Measurements from ENCODE around the gene RNU6-7.
A peak's percentile ranks its signal among the peaks of the same experiment; 100 is the strongest.

The RNU6-7 gene

GRCh38 chr14:32212833-32213232, 11.0 kb downstream of the RNU6-7 start:
- no peaks in the 10 kb centered on the region for H3K36me3 ChIP-seq (replicated peaks)
- no peak for DNase-seq (ENCODE audit: low spot score in 2 of 2)
- in situ Hi-C loops (cut with MboI; ENCODE audit: low sequenced_read_pairs), result no loop called here
- no peaks in the 10 kb centered on the region; the same call in 1 of the 2 replicates for H3K27me3 ChIP-seq (ENCODE audit: low read depth)
- H3K4me3 ChIP-seq, result no peak overlapping the region
- H3K4me1 ChIP-seq, result peaks cover 6% of the 10 kb centered on the region
- no peaks in the 10 kb centered on the region for H3K9me3 ChIP-seq

- no peak for DNase-seq (ENCODE audit: low spot score in 2 of 2)
- no peaks in the 10 kb centered on the region for H3K36me3 ChIP-seq (replicated peaks)
- in situ Hi-C loops (cut with MboI; ENCODE audit: low sequenced_read_pairs), result no loop called here
- no peaks in the 10 kb centered on the region for H3K27me3 ChIP-seq (ENCODE audit: low read depth)
- no peak overlapping the region for H3K4me3 ChIP-seq
- H3K9me3 ChIP-seq, result no peaks in the 10 kb centered on the region
- peaks cover 12% of the 10 kb centered on the region for H3K4me1 ChIP-seq
Observed at GRCh38 chr14:32217301-32217700, 15.5 kb downstream of the RNU6-7 start.

- H3K36me3 ChIP-seq (replicated peaks), result no peaks in the 10 kb centered on the region
- no peak overlapping the region for H3K4me3 ChIP-seq
- in situ Hi-C loops (cut with MboI; ENCODE audit: low sequenced_read_pairs), result no loop called here
- peak; percentile 24 to 46 for DNase-seq (ENCODE audit: low spot score in 2 of 2)
- H3K9me3 ChIP-seq, result no peaks in the 10 kb centered on the region
- H3K27me3 ChIP-seq (ENCODE audit: low read depth), result no peaks in the 10 kb centered on the region
- no peaks in the 10 kb centered on the region for H3K4me1 ChIP-seq
Observed at GRCh38 chr14:32224737-32225377, 23.0 kb downstream of the RNU6-7 start.

- Histone ChIP-seq H3K9me3 (no peaks in the 10 kb centered on the region), H3K36me3 (replicated peaks) (no peaks in the 10 kb centered on the region), H3K27me3 (ENCODE audit: low read depth) (no peaks in the 10 kb centered on the region), H3K4me1 (no peaks in the 10 kb centered on the region), H3K4me3 (no peak overlapping the region)
- in situ Hi-C loops (cut with MboI; ENCODE audit: low sequenced_read_pairs), result no loop called here
- no peak for DNase-seq (ENCODE audit: low spot score in 2 of 2)
Observed at GRCh38 chr14:32225378-32225920, 23.6 kb downstream of the RNU6-7 start.

GRCh38 chr14:32226056-32226455, 24.2 kb downstream of the RNU6-7 start:
- Histone ChIP-seq H3K27me3 (ENCODE audit: low read depth) (no peaks in the 10 kb centered on the region), H3K9me3 (no peaks in the 10 kb centered on the region), H3K36me3 (replicated peaks) (no peaks in the 10 kb centered on the region), H3K4me1 (no peaks in the 10 kb centered on the region), H3K4me3 (no peak overlapping the region)
- no peak for DNase-seq (ENCODE audit: low spot score in 2 of 2)
- in situ Hi-C loops (cut with MboI; ENCODE audit: low sequenced_read_pairs), result no loop called here

GRCh38 chr14:32230181-32230580, 28.3 kb downstream of the RNU6-7 start:
- no peaks in the 10 kb centered on the region for H3K27me3 ChIP-seq (ENCODE audit: low read depth)
- no peaks in the 10 kb centered on the region for H3K4me1 ChIP-seq
- H3K4me3 ChIP-seq, result no peak overlapping the region
- in situ Hi-C loops (cut with MboI; ENCODE audit: low sequenced_read_pairs), result no loop called here
- no peaks in the 10 kb centered on the region for H3K36me3 ChIP-seq (replicated peaks)
- no peaks in the 10 kb centered on the region for H3K9me3 ChIP-seq
- DNase-seq (ENCODE audit: low spot score in 2 of 2), result no peak

GRCh38 chr14:32230695-32231280, 28.9 kb downstream of the RNU6-7 start:
- Histone ChIP-seq H3K4me1 (no peaks in the 10 kb centered on the region), H3K9me3 (no peaks in the 10 kb centered on the region), H3K27me3 (ENCODE audit: low read depth) (no peaks in the 10 kb centered on the region), H3K36me3 (replicated peaks) (no peaks in the 10 kb centered on the region), H3K4me3 (no peak overlapping the region)
- in situ Hi-C loops (cut with MboI; ENCODE audit: low sequenced_read_pairs), result no loop called here
- no peak for DNase-seq (ENCODE audit: low spot score in 2 of 2)

GRCh38 chr14:32232481-32232880, 30.6 kb downstream of the RNU6-7 start:
- Histone ChIP-seq H3K27me3 (ENCODE audit: low read depth) (no peaks in the 10 kb centered on the region), H3K36me3 (replicated peaks) (no peaks in the 10 kb centered on the region), H3K4me1 (no peaks in the 10 kb centered on the region), H3K9me3 (no peaks in the 10 kb centered on the region), H3K4me3 (no peak overlapping the region)
- in situ Hi-C loops (cut with MboI; ENCODE audit: low sequenced_read_pairs), result no loop called here
- DNase-seq (ENCODE audit: low spot score in 2 of 2), result no peak

- no peak overlapping the region for H3K4me3 ChIP-seq
- DNase-seq (ENCODE audit: low spot score in 2 of 2), result no peak
- H3K4me1 ChIP-seq, result no peaks in the 10 kb centered on the region
- in situ Hi-C loops (cut with MboI; ENCODE audit: low sequenced_read_pairs), result no loop called here
- H3K9me3 ChIP-seq, result no peaks in the 10 kb centered on the region
- H3K27me3 ChIP-seq (ENCODE audit: low read depth), result no peaks in the 10 kb centered on the region
- no peaks in the 10 kb centered on the region for H3K36me3 ChIP-seq (replicated peaks)
Observed at GRCh38 chr14:32233260-32233659, 31.4 kb downstream of the RNU6-7 start.

- Histone ChIP-seq H3K4me3 (no peak overlapping the region), H3K36me3 (replicated peaks) (no peaks in the 10 kb centered on the region), H3K4me1 (no peaks in the 10 kb centered on the region), H3K9me3 (no peaks in the 10 kb centered on the region), H3K27me3 (ENCODE audit: low read depth) (no peaks in the 10 kb centered on the region)
- in situ Hi-C loops (cut with MboI; ENCODE audit: low sequenced_read_pairs), result no loop called here
- DNase-seq (ENCODE audit: low spot score in 2 of 2), result no peak
Observed at GRCh38 chr14:32244404-32244803, 42.6 kb downstream of the RNU6-7 start.

- in situ Hi-C loops (cut with MboI; ENCODE audit: low sequenced_read_pairs), result no loop called here
- Histone ChIP-seq H3K36me3 (replicated peaks) (no peaks in the 10 kb centered on the region), H3K4me3 (no peak overlapping the region), H3K4me1 (peaks cover 1% of the 10 kb centered on the region), H3K27me3 (ENCODE audit: low read depth) (no peaks in the 10 kb centered on the region), H3K9me3 (no peaks in the 10 kb centered on the region)
- DNase-seq (ENCODE audit: low spot score in 2 of 2), result no peak
Observed at GRCh38 chr14:32246751-32247150, 44.9 kb downstream of the RNU6-7 start.

GRCh38 chr14:32249371-32249770, 47.5 kb downstream of the RNU6-7 start:
- H3K4me3 ChIP-seq, result no peak overlapping the region
- no peak for DNase-seq (ENCODE audit: low spot score in 2 of 2)
- H3K4me1 ChIP-seq, result peaks cover 3% of the 10 kb centered on the region
- no peaks in the 10 kb centered on the region for H3K27me3 ChIP-seq (ENCODE audit: low read depth)
- H3K9me3 ChIP-seq, result no peaks in the 10 kb centered on the region
- no peaks in the 10 kb centered on the region for H3K36me3 ChIP-seq (replicated peaks)
- in situ Hi-C loops (cut with MboI; ENCODE audit: low sequenced_read_pairs), result no loop called here

- H3K9me3 ChIP-seq, result no peaks in the 10 kb centered on the region
- in situ Hi-C loops (cut with MboI; ENCODE audit: low sequenced_read_pairs), result loop anchor here (10.0 to 25.0 kb wide), 3 partner anchors 225 to 737 kb away; no protein-coding TSS in a partner anchor
- H3K36me3 ChIP-seq (replicated peaks), result no peaks in the 10 kb centered on the region
- no peaks in the 10 kb centered on the region for H3K27me3 ChIP-seq (ENCODE audit: low read depth)
- H3K4me1 ChIP-seq, result peaks cover 3% of the 10 kb centered on the region
- H3K4me3 ChIP-seq, result no peak overlapping the region
- no peak for DNase-seq (ENCODE audit: low spot score in 2 of 2)
Observed at GRCh38 chr14:32249780-32250179, 47.9 kb downstream of the RNU6-7 start.

- Histone ChIP-seq H3K4me1 (peaks cover 3% of the 10 kb centered on the region), H3K9me3 (no peaks in the 10 kb centered on the region), H3K27me3 (ENCODE audit: low read depth) (no peaks in the 10 kb centered on the region), H3K4me3 (no peak overlapping the region), H3K36me3 (replicated peaks) (no peaks in the 10 kb centered on the region)
- in situ Hi-C loops (cut with MboI; ENCODE audit: low sequenced_read_pairs), result loop anchor here (10.0 to 25.0 kb wide), 3 partner anchors 224 to 738 kb away; no protein-coding TSS in a partner anchor
- no peak for DNase-seq (ENCODE audit: low spot score in 2 of 2)
Observed at GRCh38 chr14:32250681-32251080, 48.8 kb downstream of the RNU6-7 start.

Data from HAP-1 (cell line).